Astrocyte (in vitro differentiated cells and primary cell): ENCODE results near the gene KRT71. TPM values are rescaled to one million over a fixed set of nuclear protein-coding genes. Genes with fewer than 3 reads are reported as not detected.

Experiments
- DNase-seq: peaks from one replicate; pipeline ENCODE4 v3.0.0-alpha.2; 2010; ENCODE audit warnings: low read depth
- FAIRE-seq: peaks from 2 replicates; lab custom pipeline; 2011; peaks lifted over from hg19 to GRCh38; lab: Jason Lieb, UNC
- H2AFZ ChIP-seq: 2 replicates; pipeline ENCODE4 v1.6.0; 2012; ENCODE audit warnings: low read depth, low read length, inconsistent platforms
- H3K27ac ChIP-seq: 2 replicates; pipeline ENCODE4 v1.5.1; 2011; ENCODE audit warnings: low read depth, low read length, inconsistent platforms
- H3K27me3 ChIP-seq: 2 replicates; pipeline ENCODE4 v1.6.0; 2011; ENCODE audit warnings: low read length, inconsistent platforms; ENCODE audit not compliant: insufficient read depth
- H3K36me3 ChIP-seq: 2 replicates; pipeline ENCODE4 v1.5.1; 2011; ENCODE audit warnings: low read length, inconsistent platforms; ENCODE audit not compliant: insufficient read depth
- H3K4me1 ChIP-seq: 2 replicates; pipeline ENCODE4 v1.5.1; 2011; ENCODE audit warnings: low read length, inconsistent platforms; ENCODE audit not compliant: insufficient read depth
- H3K4me2 ChIP-seq: 2 replicates; pipeline ENCODE4 v1.6.0; 2012; ENCODE audit warnings: low read length, inconsistent platforms
- H3K4me3 ChIP-seq: 2 replicates; pipeline ENCODE4 v1.5.1; 2011; ENCODE audit warnings: low read depth, mild to moderate bottlenecking, low read length, inconsistent platforms; ENCODE audit not compliant: insufficient read depth
- H3K79me2 ChIP-seq: 2 replicates; pipeline ENCODE4 v1.6.0; 2012; ENCODE audit warnings: mild to moderate bottlenecking, low read length, inconsistent platforms; ENCODE audit not compliant: insufficient read depth
- H3K9ac ChIP-seq: 2 replicates; pipeline ENCODE4 v1.6.0; 2012; ENCODE audit warnings: mild to moderate bottlenecking, low read length, inconsistent platforms
- H3K9me3 ChIP-seq: 2 replicates; pipeline ENCODE4 v1.5.1; 2012; ENCODE audit warnings: low read depth, mild to moderate bottlenecking, low read length, inconsistent platforms; ENCODE audit not compliant: insufficient read depth
- H4K20me1 ChIP-seq: 2 replicates; pipeline ENCODE4 v1.6.0; 2012; ENCODE audit warnings: low read length, inconsistent platforms; ENCODE audit not compliant: insufficient read depth
- H3K27ac Mint-ChIP-seq: one replicate; pipeline ENCODE4 v1.8.0; 2021; ENCODE audit warnings: mild to moderate bottlenecking, mixed read lengths; ENCODE audit not compliant: unreplicated experiment
- H3K27me3 Mint-ChIP-seq: one replicate; pipeline ENCODE4 v1.8.0; 2021; ENCODE audit warnings: low read depth, mixed read lengths; ENCODE audit not compliant: unreplicated experiment
- H3K36me3 Mint-ChIP-seq: one replicate; pipeline ENCODE4 v1.8.0; 2021; ENCODE audit warnings: low read depth, mixed read lengths; ENCODE audit not compliant: unreplicated experiment
- H3K4me1 Mint-ChIP-seq: one replicate; pipeline ENCODE4 v1.8.0; 2021; ENCODE audit warnings: low read depth, mixed read lengths; ENCODE audit not compliant: unreplicated experiment
- H3K4me3 Mint-ChIP-seq: one replicate; pipeline ENCODE4 v1.8.0; 2021; ENCODE audit warnings: mild to moderate bottlenecking, moderate library complexity, mixed read lengths; ENCODE audit not compliant: unreplicated experiment
- H3K9me3 Mint-ChIP-seq: one replicate; pipeline ENCODE4 v1.8.0; 2021; ENCODE audit warnings: mild to moderate bottlenecking, mixed read lengths; ENCODE audit not compliant: unreplicated experiment
- EZH2 ChIP-seq: IDR thresholded peaks from 2 replicates; pipeline ENCODE4 v1.6.1; 2012; ENCODE audit warnings: mild to moderate bottlenecking, low read length, inconsistent platforms; ENCODE audit not compliant: insufficient read depth
- total RNA-seq: library from RNA; stranded (reverse); gene quantifications from 2 replicates; pipeline ENCODE4 v1.2.1, GENCODE V29; 2021
- TF ChIP-seq, protein P1 (sequence below): IDR thresholded peaks from 2 replicates; pipeline ENCODE4 v1.5.1; 2011; ENCODE audit warnings: low read depth, mild to moderate bottlenecking, inconsistent platforms, low read length, moderate library complexity; ENCODE audit not compliant: insufficient read depth

The KRT71 gene
- total RNA-seq, 1 donor from 2014 or later, result not detected

DNA sequence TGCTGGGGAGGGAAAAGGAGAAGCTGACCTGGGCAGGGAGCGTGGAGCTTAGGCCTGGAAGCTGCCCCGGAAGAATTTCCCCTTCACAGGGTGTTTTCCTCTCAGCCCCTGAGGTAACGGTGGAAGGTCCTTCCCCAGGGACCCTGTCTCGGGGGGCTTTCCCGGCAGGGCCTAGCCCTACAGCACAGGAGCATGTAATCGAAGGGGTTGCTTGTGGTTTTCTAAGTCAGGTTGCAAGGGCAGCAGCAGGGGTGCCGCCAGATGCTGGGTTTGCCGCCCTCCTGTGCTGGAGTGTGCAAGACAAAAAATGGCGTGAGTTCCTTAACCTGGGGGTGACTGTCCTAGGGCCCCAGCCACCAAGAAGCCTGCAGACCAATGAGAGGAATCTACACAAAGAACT, 22.3 kb upstream of the KRT71 start:
- H3K4me3 ChIP-seq, result no peak overlapping the region
- no peak overlapping the region for H2AFZ ChIP-seq
- Mint-ChIP-seq H3K4me3 (no peak overlapping the region), H3K27me3 (peaks cover 80% of the 10 kb centered on the region), H3K36me3 (no peaks in the 10 kb centered on the region), H3K4me1 (no peaks in the 10 kb centered on the region), H3K9me3 (no peaks in the 10 kb centered on the region), H3K27ac (no peak overlapping the region)
- H4K20me1 ChIP-seq, result no peaks in the 10 kb centered on the region
- no peak for FAIRE-seq
- DNase-seq, result no peak
- H3K36me3 ChIP-seq, result no peaks in the 10 kb centered on the region
- TF ChIP-seq, protein P1, sequence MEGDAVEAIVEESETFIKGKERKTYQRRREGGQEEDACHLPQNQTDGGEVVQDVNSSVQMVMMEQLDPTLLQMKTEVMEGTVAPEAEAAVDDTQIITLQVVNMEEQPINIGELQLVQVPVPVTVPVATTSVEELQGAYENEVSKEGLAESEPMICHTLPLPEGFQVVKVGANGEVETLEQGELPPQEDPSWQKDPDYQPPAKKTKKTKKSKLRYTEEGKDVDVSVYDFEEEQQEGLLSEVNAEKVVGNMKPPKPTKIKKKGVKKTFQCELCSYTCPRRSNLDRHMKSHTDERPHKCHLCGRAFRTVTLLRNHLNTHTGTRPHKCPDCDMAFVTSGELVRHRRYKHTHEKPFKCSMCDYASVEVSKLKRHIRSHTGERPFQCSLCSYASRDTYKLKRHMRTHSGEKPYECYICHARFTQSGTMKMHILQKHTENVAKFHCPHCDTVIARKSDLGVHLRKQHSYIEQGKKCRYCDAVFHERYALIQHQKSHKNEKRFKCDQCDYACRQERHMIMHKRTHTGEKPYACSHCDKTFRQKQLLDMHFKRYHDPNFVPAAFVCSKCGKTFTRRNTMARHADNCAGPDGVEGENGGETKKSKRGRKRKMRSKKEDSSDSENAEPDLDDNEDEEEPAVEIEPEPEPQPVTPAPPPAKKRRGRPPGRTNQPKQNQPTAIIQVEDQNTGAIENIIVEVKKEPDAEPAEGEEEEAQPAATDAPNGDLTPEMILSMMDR, result no peak
- TF ChIP-seq EZH2, result no peak
- no peak overlapping the region for H3K9ac ChIP-seq
- no peak overlapping the region for H3K27ac ChIP-seq
- peaks cover 9% of the 10 kb centered on the region for H3K27me3 ChIP-seq
- no peaks in the 10 kb centered on the region for H3K79me2 ChIP-seq
- no peaks in the 10 kb centered on the region for H3K4me1 ChIP-seq
- H3K4me2 ChIP-seq, result no peak overlapping the region
- no peaks in the 10 kb centered on the region for H3K9me3 ChIP-seq

DNA sequence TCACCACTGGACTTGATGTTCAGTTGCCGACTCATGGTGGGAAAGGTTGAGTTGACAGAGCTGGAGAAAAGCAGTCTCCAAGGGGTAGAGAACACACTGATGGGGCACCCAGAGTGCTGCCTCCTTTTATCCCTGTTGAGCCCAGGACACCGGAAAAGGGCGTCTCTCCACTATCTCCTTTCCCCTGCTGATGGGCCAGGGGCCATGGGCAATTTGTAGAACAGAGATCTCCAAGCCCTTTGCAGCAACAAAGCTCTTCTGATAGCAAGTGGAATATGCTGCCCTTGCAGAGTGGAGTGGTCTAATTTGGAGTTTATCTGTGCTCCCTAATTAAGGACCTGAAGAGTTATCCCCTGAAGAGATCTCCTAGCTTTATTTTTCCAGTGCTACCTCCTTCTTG, 20.8 kb upstream of the KRT71 start, which contains the start of gene KRT74:
KRT74 (minus strand) TSS at position 101 of the 400 bp plus-strand sequence; CDS start at position 35, 66 bp downstream.
- Mint-ChIP-seq H3K4me3 (no peak within 1 kb of the TSS), H3K9me3 (no peaks in the 10 kb centered on the region), H3K4me1 (no peaks in the 10 kb centered on the region), H3K36me3 (no peaks in the 10 kb centered on the region), H3K27ac (no peak within 1 kb of the TSS), H3K27me3 (peaks cover 71% of the 10 kb centered on the region)
- no peak within 1 kb of the TSS for H3K9ac ChIP-seq
- TF ChIP-seq, protein P1, result no peak
- TF ChIP-seq EZH2, result no peak
- no peaks in the 10 kb centered on the region for H4K20me1 ChIP-seq
- FAIRE-seq (no peak), DNase-seq (no peak)
- H3K4me2 ChIP-seq, result no peak within 1 kb of the TSS
- no peaks in the 10 kb centered on the region for H3K4me1 ChIP-seq
- H3K36me3 ChIP-seq, result no peaks in the 10 kb centered on the region
- H3K79me2 ChIP-seq, result no peaks in the 10 kb centered on the region
- H3K27ac ChIP-seq, result no peak within 1 kb of the TSS
- H2AFZ ChIP-seq, result no peak within 1 kb of the TSS
- H3K4me3 ChIP-seq, result no peak within 1 kb of the TSS
- peaks cover 12% of the 10 kb centered on the region for H3K27me3 ChIP-seq
- no peaks in the 10 kb centered on the region for H3K9me3 ChIP-seq

DNA sequence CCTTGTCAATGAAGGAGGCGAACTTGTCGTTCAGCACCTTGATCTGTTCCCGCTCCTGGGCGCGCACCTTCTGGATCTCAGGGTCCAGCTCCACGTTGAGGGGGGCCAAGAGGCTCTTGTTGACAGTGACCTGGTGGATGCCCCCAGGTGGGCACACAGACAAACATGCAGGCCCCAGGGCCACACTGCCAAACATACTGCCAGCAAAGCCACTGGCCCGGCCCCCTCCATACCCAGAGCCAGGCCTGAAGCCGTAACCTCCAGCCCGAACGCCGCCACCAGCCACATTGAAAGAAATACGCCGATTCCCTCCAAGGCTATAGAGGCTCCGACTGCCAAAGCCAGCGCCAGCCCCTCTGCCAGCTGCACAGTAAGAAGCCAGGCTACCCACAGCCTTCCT, 20.4 kb upstream of the KRT71 start:
- Mint-ChIP-seq H3K36me3 (no peaks in the 10 kb centered on the region), H3K9me3 (no peaks in the 10 kb centered on the region), H3K27me3 (peaks cover 70% of the 10 kb centered on the region), H3K27ac (no peak overlapping the region), H3K4me1 (no peaks in the 10 kb centered on the region), H3K4me3 (no peak overlapping the region)
- Histone ChIP-seq H2AFZ (no peak overlapping the region), H3K79me2 (no peaks in the 10 kb centered on the region), H3K4me3 (no peak overlapping the region), H3K4me1 (no peaks in the 10 kb centered on the region), H3K4me2 (no peak overlapping the region), H3K9ac (no peak overlapping the region), H4K20me1 (no peaks in the 10 kb centered on the region), H3K27ac (no peak overlapping the region), H3K36me3 (no peaks in the 10 kb centered on the region), H3K27me3 (peaks cover 12% of the 10 kb centered on the region), H3K9me3 (no peaks in the 10 kb centered on the region)
- TF ChIP-seq, protein P1, result no peak
- no peak for TF ChIP-seq EZH2
- DNase-seq (no peak), FAIRE-seq (no peak)
